Lower lobe of right lung (tissue), 2 donors: ENCODE results near the gene SMPD3. TPM values are rescaled to one million over a fixed set of nuclear protein-coding genes. Genes with fewer than 3 reads are reported as not detected.

Experiments used
- ATAC-seq, 2 donors: fragments of 200-7000 bp; cut with Tn5 transposase; one replicate each; pipeline ENCODE4 v1.9.1; 2020 to 2022; ENCODE audit warnings: mild to moderate bottlenecking in 2 of 2, moderate library complexity in 2 of 2
- DNase-seq: peaks from one replicate; pipeline ENCODE4 v3.0.0-alpha.2; 2020
- H3K27ac ChIP-seq: fragments of 200-600 bp; one replicate; pipeline ENCODE4 v1.8.0; 2022
- H3K27me3 ChIP-seq: fragments of 200-600 bp; one replicate; pipeline ENCODE4 v1.8.0; 2022; ENCODE audit warnings: low read depth
- H3K36me3 ChIP-seq: fragments of 200-600 bp; one replicate; pipeline ENCODE4 v1.8.0; 2022; ENCODE audit warnings: mild to moderate bottlenecking
- H3K4me1 ChIP-seq: fragments of 200-600 bp; one replicate; pipeline ENCODE4 v1.8.0; 2022
- H3K4me3 ChIP-seq: fragments of 200-600 bp; one replicate; pipeline ENCODE4 v1.8.0; 2022; ENCODE audit warnings: mild to moderate bottlenecking
- H3K9me3 ChIP-seq: fragments of 200-600 bp; one replicate; pipeline ENCODE4 v1.8.0; 2022
- intact Hi-C: fragments of 100-400 bp; cut with DNase I; formaldehyde crosslinking; loops from one replicate; pipeline ENCODE4 v1.11.0; 2022
- total RNA-seq: library from RNA; stranded (reverse); fragmentation: NEBNext Ultra II Directional; extraction: Animal tissue kit (Norgen Biotek cat#: 25700); gene quantifications from one replicate; pipeline ENCODE4 v1.2.1, GENCODE V29; 2021
- TF ChIP-seq, protein P1 (sequence below): fragments of 200-600 bp; IDR thresholded peaks from one replicate; pipeline ENCODE4 v1.8.0; 2022; ENCODE audit warnings: antibody characterized with exemption, mild to moderate bottlenecking
- donor health status: DM: no; HTN: yes; CAD: no; lungs with severe emphysema.

The SMPD3 gene
- total RNA-seq, 1 donor from 2014 or later, result 3.6 TPM

DNA sequence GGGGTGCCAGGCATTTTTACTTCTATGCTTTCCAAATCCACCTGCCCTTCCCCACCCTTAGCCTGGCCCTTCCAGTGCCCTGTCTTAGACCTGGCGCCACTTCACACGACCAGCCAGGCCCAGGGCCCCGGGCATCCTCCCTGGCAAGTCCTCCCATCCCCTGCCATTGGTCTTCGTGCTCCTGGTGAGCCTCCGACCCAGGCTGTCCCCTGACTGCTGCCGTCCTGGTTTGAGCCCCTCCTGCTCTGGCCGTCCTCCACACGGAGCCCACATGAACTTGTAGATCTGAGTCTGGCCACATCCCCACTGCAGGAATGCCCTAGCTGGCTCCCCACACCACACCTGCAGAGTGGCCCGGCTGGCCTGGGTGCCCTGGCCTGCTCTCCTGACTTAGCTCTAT, 93.5 kb downstream of the SMPD3 start:
- Histone ChIP-seq H3K36me3 (peaks cover 97% of the 10 kb centered on the region), H3K4me1 (peaks cover 13% of the 10 kb centered on the region), H3K9me3 (no peaks in the 10 kb centered on the region), H3K27ac (no peak overlapping the region), H3K4me3 (no peak overlapping the region), H3K27me3 (no peaks in the 10 kb centered on the region)
- intact Hi-C loops, result no loop called here
- TF ChIP-seq, protein P1, sequence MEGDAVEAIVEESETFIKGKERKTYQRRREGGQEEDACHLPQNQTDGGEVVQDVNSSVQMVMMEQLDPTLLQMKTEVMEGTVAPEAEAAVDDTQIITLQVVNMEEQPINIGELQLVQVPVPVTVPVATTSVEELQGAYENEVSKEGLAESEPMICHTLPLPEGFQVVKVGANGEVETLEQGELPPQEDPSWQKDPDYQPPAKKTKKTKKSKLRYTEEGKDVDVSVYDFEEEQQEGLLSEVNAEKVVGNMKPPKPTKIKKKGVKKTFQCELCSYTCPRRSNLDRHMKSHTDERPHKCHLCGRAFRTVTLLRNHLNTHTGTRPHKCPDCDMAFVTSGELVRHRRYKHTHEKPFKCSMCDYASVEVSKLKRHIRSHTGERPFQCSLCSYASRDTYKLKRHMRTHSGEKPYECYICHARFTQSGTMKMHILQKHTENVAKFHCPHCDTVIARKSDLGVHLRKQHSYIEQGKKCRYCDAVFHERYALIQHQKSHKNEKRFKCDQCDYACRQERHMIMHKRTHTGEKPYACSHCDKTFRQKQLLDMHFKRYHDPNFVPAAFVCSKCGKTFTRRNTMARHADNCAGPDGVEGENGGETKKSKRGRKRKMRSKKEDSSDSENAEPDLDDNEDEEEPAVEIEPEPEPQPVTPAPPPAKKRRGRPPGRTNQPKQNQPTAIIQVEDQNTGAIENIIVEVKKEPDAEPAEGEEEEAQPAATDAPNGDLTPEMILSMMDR, result no peak
- ATAC-seq (no peak), DNase-seq (peak; percentile 32)

DNA sequence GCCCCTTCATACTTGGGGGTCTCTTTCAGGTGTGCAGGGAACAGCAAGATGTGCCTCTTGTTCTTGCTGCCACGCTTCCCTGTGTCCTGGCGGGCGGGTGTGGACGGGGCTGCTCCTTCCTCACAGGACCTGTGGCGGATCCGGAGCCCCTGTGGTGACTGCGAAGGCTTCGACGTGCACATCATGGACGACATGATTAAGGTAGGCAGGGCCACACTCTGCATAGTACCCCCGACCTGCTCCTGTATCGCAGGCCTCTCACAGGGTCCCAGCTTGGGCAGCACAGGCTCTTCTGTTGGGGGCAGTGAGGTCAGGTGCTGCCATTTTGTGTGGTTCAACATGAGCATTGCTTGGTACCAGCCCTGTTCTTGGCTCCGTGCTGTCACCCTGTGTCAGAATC, 94.9 kb downstream of the SMPD3 start:
- intact Hi-C loops, result no loop called here
- H3K9me3 ChIP-seq, result no peaks in the 10 kb centered on the region
- no peaks in the 10 kb centered on the region for H3K27me3 ChIP-seq
- H3K36me3 ChIP-seq, result peaks cover 99% of the 10 kb centered on the region
- TF ChIP-seq, protein P1, result no peak
- H3K27ac ChIP-seq, result no peak overlapping the region
- H3K4me1 ChIP-seq, result peaks cover 13% of the 10 kb centered on the region
- peak; percentile 44 for DNase-seq
- no peak overlapping the region for H3K4me3 ChIP-seq
- no peak for ATAC-seq

DNA sequence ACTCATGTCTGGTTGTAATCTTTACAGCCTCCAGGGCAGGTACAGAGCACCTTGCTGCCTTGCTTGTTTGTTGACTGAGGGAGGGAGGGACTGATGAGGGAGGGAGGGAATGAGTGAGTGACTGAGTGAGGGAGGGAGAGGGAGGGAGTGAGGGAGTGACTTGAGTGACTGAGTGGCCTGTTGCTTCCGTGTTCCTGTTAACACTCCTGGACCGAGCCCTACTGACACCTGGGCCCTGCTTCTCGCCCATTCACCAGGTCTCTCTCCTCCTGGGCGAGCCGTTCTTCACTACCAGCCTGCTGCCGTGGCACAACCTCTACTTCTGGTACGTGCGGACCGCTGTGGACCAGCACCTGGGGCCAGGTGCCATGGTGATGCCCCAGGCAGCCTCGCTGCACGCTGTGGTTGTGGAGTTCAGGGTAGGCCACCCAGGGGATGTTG, 96.3 kb downstream of the SMPD3 start:
- Histone ChIP-seq H3K27ac (no peak overlapping the region), H3K36me3 (peaks cover 99% of the 10 kb centered on the region), H3K4me3 (no peak overlapping the region)

DNA sequence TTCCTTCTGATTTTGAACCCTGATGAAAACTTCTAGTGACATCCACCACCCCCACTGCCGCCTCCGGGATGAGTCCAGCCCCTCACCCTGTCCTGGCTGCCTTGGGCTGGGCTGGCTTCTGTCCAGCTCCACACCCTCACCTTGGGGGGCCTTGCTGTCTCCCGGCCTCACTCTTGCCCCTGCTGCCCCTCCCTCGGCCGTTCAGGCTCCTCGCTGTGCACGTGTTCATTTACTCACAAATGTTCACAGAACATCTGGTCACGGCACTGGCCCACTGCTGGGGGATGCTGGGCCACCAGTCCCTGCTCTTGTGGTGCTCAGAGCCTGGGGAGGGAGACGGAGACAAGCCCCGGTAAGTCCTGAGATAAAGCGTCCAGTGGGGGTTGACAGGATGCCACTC, 96.8 kb downstream of the SMPD3 start:
- ATAC-seq (no peak), DNase-seq (peak; percentile 39)
- Histone ChIP-seq H3K4me3 (no peak overlapping the region), H3K36me3 (peaks cover 99% of the 10 kb centered on the region), H3K27me3 (no peaks in the 10 kb centered on the region), H3K4me1 (peaks cover 9% of the 10 kb centered on the region), H3K9me3 (no peaks in the 10 kb centered on the region), H3K27ac (no peak overlapping the region)
- intact Hi-C loops, result no loop called here
- TF ChIP-seq, protein P1, result no peak

More for the DNA sequence above, 96.3 kb downstream of the SMPD3 start:
- ATAC-seq (peak; percentile 77 to 84), DNase-seq (peak; percentile 49)
- H3K4me1 ChIP-seq, result peaks cover 13% of the 10 kb centered on the region
- no peaks in the 10 kb centered on the region for H3K27me3 ChIP-seq
- TF ChIP-seq, protein P1, result no peak
- H3K9me3 ChIP-seq, result no peaks in the 10 kb centered on the region
- intact Hi-C loops, result no loop called here

DNA sequence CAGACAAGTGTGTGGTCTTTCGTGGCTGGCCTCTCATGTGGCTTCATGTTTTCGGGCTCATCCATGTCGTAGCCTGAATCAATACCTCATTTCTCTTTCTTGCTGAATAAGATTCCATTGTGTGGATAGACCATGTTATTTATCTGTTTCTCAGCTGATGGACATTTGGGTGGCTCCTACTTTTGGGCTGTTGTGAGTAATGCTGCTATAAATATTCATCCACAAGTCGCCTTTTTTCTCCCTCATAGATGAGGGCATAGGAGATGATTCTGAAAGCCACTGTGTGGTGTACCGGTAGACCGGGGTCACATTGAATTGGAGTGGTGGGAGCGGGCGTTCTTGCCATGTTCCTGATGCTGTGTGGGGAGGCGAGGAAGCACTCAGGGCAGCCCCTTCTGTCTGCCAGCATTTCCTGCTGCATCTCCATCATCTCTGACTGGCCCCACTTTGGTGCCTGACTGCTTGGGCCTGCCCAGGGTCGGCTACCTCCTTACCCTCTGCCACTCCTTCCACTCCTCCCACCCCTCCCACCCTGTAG, 97.4 kb downstream of the SMPD3 start:
- Histone ChIP-seq H3K27ac (no peak overlapping the region), H3K4me3 (no peak overlapping the region), H3K36me3 (peaks cover 99% of the 10 kb centered on the region), H3K4me1 (peaks cover 4% of the 10 kb centered on the region), H3K9me3 (no peaks in the 10 kb centered on the region), H3K27me3 (no peaks in the 10 kb centered on the region)
- DNase-seq (no peak), ATAC-seq (no peak)
- TF ChIP-seq, protein P1, result no peak
- intact Hi-C loops, result no loop called here
